Muscle layer of colon (tissue), 2 donors: ENCODE results near the gene GPR42.
"Not testable (repeated sequence)": the region's sequence is repeated elsewhere in the genome, so short reads cannot be mapped to it uniquely, and the experiment has no call there.

Source experiments
- H3K27ac ChIP-seq: one replicate; pipeline ENCODE4 v1.7.0; 2013; ENCODE audit warnings: low read depth, mild to moderate bottlenecking, low read length, moderate library complexity
- H3K27me3 ChIP-seq, 2 donors: one replicate each; pipeline ENCODE4 v1.7.0; 2013; ENCODE audit warnings: low read length in 2 of 2, mild to moderate bottlenecking in 2 of 2; ENCODE audit not compliant: insufficient read depth in 2 of 2, control insufficient read depth in 1 of 2
- H3K36me3 ChIP-seq: one replicate; pipeline ENCODE4 v1.7.0; 2013; ENCODE audit warnings: mild to moderate bottlenecking, low read length; ENCODE audit not compliant: insufficient read depth
- H3K4me1 ChIP-seq: one replicate; pipeline ENCODE4 v1.7.0; 2013; ENCODE audit warnings: mild to moderate bottlenecking, low read length; ENCODE audit not compliant: insufficient read depth
- H3K4me3 ChIP-seq, 2 donors: one replicate each; pipeline ENCODE4 v1.7.0; 2013; ENCODE audit warnings: low read length in 2 of 2, low read depth in 1 of 2, mild to moderate bottlenecking in 1 of 2, moderate library complexity in 1 of 2
- H3K9ac ChIP-seq: one replicate; pipeline ENCODE4 v1.7.0; 2013; ENCODE audit warnings: low read length
- H3K9me3 ChIP-seq: one replicate; pipeline ENCODE4 v1.7.0; 2013; ENCODE audit warnings: mild to moderate bottlenecking, low read length
- donor health status: abdominal sarcoma.
- donor health status: Adenocarcinoma of cecum.

The GPR42 gene

DNA sequence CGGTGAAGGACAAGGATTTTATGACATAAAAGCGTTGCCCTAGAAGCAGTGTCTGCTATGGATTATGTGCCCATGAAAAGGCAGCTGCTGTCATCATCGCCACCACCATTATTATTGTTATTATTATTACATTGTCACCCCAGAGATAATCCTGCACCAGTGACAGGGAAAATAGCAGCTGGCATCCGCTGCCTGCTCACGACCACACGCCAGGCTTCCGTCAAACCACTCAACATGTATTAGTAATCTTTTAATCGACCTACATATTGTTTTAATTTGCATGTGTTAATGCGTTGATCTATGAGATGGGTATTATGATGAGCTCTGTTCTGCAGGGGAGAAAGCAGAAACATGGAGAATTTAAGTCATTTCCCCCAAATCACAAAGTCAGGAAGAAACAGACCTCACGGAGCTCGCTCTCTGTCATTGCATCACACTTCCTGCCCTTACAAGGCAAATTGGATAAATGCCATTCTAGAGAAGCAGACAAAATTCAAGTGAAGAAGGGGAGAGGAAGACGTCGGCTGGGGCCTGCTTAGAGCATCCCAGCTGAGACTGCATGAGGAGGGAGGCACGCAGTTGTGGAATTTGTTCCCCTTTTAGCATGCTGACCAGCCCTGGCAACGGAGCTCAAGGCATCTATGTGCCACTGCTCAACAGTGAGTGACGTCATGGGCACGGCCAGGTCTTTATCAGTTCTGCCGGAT, 12.8 kb upstream of the GPR42 start, which contains the start of gene FFAR3:
TSS of gene FFAR3 (plus strand) at position 594 of the 707 bp plus-strand sequence. CDS start 431 bp downstream, outside the sequence.
- no peaks in the 10 kb centered on the region for H3K9me3 ChIP-seq
- no peak within 1 kb of the TSS for H3K9ac ChIP-seq

DNA sequence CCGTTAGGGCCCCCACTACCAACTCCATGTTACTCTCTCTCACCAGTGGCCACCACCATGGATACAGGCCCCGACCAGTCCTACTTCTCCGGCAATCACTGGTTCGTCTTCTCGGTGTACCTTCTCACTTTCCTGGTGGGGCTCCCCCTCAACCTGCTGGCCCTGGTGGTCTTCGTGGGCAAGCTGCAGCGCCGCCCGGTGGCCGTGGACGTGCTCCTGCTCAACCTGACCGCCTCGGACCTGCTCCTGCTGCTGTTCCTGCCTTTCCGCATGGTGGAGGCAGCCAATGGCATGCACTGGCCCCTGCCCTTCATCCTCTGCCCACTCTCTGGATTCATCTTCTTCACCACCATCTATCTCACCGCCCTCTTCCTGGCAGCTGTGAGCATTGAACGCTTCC, 12.0 kb upstream of the GPR42 start:
- not testable (repeated sequence) for H3K27me3 ChIP-seq, H3K9ac ChIP-seq, H3K4me3 ChIP-seq, H3K27ac ChIP-seq, H3K4me1 ChIP-seq, H3K9me3 ChIP-seq, H3K36me3 ChIP-seq

More for the DNA sequence above, 12.8 kb upstream of the GPR42 start, which contains the start of gene FFAR3:
- Histone ChIP-seq H3K27me3 (peaks cover 0 to 4% of the 10 kb centered on the region in 2 donors), H3K4me3 (no peak within 1 kb of the TSS), H3K4me1 (no peaks in the 10 kb centered on the region), H3K36me3 (no peaks in the 10 kb centered on the region), H3K27ac (no peak within 1 kb of the TSS)

DNA sequence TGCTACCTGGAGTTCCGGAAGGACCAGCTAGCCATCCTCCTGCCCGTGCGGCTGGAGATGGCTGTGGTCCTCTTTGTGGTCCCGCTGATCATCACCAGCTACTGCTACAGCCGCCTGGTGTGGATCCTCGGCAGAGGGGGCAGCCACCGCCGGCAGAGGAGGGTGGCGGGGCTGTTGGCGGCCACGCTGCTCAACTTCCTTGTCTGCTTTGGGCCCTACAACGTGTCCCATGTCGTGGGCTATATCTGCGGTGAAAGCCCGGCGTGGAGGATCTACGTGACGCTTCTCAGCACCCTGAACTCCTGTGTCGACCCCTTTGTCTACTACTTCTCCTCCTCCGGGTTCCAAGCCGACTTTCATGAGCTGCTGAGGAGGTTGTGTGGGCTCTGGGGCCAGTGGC, 11.5 kb upstream of the GPR42 start:
- H3K9me3 ChIP-seq, H3K4me1 ChIP-seq, H3K27me3 ChIP-seq, H3K27ac ChIP-seq, H3K4me3 ChIP-seq, H3K36me3 ChIP-seq, H3K9ac ChIP-seq: not testable (repeated sequence)

DNA sequence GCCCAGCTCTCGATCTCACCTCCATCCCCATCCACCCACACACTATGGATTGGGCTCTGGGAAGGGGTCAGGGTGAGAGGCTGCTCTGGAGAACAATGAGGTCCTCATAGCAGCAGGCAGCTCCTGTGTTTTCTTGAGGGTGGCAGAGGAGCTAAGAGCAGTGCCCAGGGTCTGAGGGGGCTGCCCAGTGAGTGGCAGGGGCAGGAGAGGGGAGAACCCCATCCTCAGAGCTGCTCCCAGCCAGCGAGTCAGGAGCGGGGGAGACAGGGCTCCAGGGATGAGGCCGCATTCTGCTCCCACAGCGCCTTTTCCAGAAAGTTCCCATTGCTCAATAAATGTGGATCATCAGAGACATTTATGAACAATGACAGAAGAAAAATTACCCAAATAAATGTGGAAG, 10.8 kb upstream of the GPR42 start:
- H3K4me1 ChIP-seq, H3K9me3 ChIP-seq, H3K36me3 ChIP-seq, H3K27me3 ChIP-seq, H3K9ac ChIP-seq, H3K27ac ChIP-seq, H3K4me3 ChIP-seq: not testable (repeated sequence)

DNA sequence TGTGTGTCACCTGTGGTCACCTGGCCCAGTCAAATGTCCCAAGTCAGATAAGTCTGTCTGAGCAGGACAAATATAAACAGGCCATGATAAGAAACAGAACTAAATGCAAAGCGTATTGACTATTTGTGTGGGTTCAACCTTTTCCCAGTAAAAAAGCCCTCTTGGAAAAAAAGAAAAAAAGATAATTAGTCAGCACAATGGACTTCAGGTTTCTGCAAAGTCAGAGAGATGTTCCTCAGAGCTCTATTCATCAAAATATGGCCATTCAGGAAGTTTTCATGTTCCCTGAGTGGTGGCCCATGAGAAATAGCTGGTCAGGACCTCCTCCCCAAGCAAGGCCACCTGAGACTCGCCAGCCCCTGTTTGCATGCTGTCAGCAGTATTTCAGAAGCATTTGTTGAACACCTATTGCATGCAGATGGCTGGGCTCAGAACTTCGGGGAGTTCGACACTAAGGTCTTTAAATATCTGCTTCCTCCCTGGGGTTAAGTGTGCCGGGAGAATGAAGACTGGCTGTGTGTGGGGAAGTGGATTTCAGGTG, 9.9 kb upstream of the GPR42 start:
- Histone ChIP-seq H3K9me3 (no peaks in the 10 kb centered on the region), H3K27me3 (peaks cover 0 to 4% of the 10 kb centered on the region in 2 donors), H3K27ac (no peak overlapping the region), H3K9ac (no peak overlapping the region), H3K36me3 (no peaks in the 10 kb centered on the region), H3K4me3 (no peak overlapping the region), H3K4me1 (no peaks in the 10 kb centered on the region)

DNA sequence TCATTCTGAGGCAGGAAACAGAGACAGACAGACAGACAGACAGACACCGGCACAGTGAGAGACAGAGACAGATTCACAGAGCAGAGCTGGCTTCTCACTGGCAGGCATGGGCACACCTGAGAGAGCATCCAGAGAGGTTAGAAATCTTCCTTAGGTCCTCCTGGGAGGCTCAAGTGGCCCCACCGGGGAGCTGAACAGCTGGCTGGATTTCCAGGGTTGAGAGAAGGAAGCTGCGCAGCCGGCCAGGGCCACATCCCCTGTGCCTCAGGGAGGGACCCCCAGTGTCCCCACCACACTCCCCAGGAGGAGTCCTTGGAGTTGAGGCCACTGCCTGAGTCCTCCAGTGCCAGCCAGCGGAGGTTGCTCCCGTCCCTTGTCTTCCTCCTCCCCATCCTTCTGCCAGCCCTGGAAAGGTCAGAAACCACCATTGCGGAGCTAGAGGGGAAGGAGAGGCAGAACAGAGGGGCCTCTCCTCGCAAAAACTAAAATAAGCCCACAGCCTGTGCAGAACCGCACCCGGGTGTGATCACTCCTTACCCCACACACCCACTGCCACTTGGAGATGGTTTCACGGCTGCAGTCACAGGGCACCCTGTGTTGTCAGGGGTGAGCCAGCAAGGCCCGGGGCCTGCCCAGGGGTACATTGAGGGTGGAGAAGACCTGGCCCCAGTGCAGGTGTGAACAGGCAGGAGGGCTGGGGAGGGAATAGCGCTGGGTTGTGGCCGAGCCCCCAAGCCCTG, 8.4 kb upstream of the GPR42 start:
- peaks cover 0 to 4% of the 10 kb centered on the region in 2 donors for H3K27me3 ChIP-seq
- H3K4me1 ChIP-seq = no peaks in the 10 kb centered on the region
- H3K9me3 ChIP-seq = no peaks in the 10 kb centered on the region
- H3K4me3 ChIP-seq = no peak overlapping the region
- no peak overlapping the region for H3K27ac ChIP-seq
- H3K9ac ChIP-seq = no peak overlapping the region
- H3K36me3 ChIP-seq = no peaks in the 10 kb centered on the region

DNA sequence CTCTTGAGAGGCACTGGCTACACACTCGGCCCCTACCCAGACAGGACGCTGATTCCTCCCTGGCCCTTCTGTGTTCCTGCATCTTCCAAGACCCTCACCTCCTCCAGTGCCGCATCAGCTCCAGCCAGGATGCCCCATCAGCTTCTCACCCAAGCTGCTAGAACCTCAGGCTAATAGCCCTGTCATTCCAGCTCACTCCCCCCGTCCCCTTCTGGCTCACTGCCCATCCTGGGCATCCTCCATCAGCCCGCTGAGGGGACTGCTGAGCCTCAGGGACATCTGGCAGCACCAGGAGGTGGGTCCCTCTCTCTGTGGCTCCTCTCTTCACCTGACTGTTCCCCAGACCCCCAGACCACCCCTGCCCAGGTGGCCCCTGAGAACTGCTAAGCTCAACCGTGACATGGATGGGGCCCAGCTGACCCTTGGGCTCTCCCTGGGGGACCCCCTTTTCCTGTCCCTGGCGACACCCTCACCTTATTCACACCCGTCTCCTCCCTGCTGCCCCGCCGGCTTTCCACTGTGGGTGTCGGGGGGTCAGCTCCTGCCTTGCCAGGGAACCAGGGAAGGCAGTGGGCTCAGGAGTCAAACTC, 7.8 kb upstream of the GPR42 start:
- Histone ChIP-seq H3K4me3 (no peak overlapping the region), H3K27ac (no peak overlapping the region), H3K27me3 (peaks cover 0 to 4% of the 10 kb centered on the region in 2 donors), H3K36me3 (no peaks in the 10 kb centered on the region), H3K9me3 (no peaks in the 10 kb centered on the region), H3K4me1 (no peaks in the 10 kb centered on the region), H3K9ac (no peak overlapping the region)

DNA sequence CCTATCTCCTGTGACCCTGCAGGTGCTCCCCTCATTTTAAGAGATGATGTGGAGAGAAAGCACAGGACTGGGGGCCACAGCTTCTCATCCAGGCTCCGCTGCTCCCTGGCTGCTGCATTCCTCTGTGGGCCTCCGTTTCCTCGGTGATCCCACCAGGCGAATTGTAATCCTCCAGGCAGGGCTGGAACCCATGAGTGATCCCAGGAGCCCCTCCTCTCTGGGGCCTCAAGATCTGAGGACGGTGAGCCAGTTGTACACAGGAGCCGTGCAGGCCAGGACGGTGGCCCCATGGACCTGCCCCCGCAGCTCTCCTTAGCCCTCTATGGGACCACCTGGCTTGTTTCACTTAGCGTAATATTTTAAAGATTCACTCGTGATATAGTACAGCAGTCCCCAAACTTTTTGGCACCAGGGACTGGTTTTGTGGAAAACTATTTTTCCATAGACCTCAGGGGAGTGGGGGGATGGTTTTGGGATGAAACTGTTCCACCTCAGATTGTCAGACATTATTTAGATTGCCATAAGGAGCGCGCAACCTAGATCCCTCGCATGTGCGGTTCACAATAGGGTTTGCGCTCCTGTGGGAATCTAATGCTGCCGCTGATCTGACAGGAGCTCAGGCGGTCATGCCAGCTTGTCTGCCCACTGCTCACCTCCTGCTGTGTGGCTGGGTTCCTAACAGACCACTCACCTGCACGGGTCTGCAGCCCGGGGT, 7.0 kb upstream of the GPR42 start:
- H3K4me3 ChIP-seq = no peak overlapping the region
- no peaks in the 10 kb centered on the region for H3K4me1 ChIP-seq
- H3K36me3 ChIP-seq = no peaks in the 10 kb centered on the region
- H3K9me3 ChIP-seq = no peaks in the 10 kb centered on the region
- no peak overlapping the region for H3K9ac ChIP-seq
- H3K27ac ChIP-seq = no peak overlapping the region
- peaks cover 0 to 4% of the 10 kb centered on the region in 2 donors for H3K27me3 ChIP-seq

DNA sequence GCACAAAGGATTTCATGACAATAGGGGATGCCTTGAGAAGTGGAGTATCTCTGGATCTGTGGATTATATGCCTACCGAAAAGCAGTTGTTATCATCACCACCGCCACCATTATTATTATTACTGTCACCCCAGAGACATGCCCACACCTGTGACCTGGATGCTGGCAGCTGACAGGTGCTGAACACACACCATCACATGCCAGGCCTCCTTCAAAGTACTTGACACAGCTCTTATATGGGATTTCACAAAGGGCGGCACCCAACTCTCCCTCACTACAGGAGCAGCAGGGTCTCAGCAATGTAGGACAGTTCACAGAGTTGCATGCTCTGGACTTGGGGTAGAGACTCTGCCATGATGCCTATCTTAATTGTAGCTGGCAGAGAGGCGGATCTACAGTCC, 5.6 kb upstream of the GPR42 start:
- no peak overlapping the region for H3K9ac ChIP-seq
- H3K9me3 ChIP-seq = no peaks in the 10 kb centered on the region
- H3K4me1 ChIP-seq = no peaks in the 10 kb centered on the region
- H3K27ac ChIP-seq = no peak overlapping the region
- H3K27me3 ChIP-seq = peaks cover 0 to 4% of the 10 kb centered on the region in 2 donors
- H3K36me3 ChIP-seq = no peaks in the 10 kb centered on the region
- H3K4me3 ChIP-seq = no peak overlapping the region

DNA sequence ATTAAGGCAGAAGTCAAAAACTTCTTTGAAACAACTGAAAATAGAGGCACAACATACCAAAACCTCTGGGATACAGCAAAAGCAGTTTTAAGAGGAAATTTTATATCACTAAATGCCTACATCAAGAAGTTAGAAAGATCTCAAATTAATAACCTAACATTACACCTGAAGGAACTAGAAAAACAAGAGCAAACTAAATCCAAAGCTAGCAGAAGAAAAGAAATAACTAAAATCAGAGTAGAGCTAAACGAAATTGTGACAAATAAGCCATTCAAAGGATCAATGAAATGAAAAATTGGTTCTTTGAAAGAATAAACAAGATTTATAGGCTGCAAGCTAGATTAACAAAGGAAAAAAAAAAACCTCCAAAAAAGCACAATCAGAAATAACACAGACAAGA, 2.5 kb upstream of the GPR42 start:
- Histone ChIP-seq H3K27me3 (no peaks in the 10 kb centered on the region), H3K36me3 (no peaks in the 10 kb centered on the region), H3K27ac (no peak overlapping the region), H3K9ac (no peak overlapping the region), H3K9me3 (no peaks in the 10 kb centered on the region), H3K4me1 (no peaks in the 10 kb centered on the region), H3K4me3 (no peak overlapping the region)

DNA sequence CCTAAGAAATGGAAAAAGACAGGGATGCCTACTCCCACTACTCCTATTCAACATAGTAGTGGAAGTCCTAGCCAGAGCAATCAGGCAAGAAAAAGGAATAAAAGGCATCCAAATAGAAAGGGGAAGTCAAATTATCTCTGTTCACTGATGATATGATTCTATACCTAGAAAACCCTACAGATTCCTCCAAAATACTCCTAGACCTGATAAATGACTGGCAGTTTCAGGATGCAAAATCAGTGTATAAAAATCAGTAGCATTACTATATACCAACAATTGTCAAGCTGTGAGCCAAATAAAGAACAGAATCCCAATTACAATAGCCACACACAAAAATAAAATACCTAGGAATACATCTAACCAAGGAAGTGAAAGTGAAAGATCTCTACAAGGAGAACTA, 1.3 kb upstream of the GPR42 start:
- Histone ChIP-seq H3K9ac (no peak overlapping the region), H3K9me3 (no peaks in the 10 kb centered on the region), H3K4me1 (no peaks in the 10 kb centered on the region), H3K4me3 (no peak overlapping the region), H3K27me3 (no peaks in the 10 kb centered on the region), H3K36me3 (no peaks in the 10 kb centered on the region), H3K27ac (no peak overlapping the region)
